HFF-Myc (cell line): ENCODE data around the gene HDAC4.

ENCODE experiments used
- DNase-seq: peaks from one replicate; pipeline ENCODE4 v3.0.0-alpha.2; 2011; ENCODE audit warnings: low read depth; ENCODE audit errors: extremely low read depth
- H3K4me3 ChIP-seq: replicated peaks from 2 replicates; pipeline ENCODE4 v1.5.1; 2011; ENCODE audit warnings: low read depth, mild to moderate bottlenecking, control low read depth, low read length
- CTCF ChIP-seq: IDR thresholded peaks from 2 replicates; pipeline ENCODE4 v1.5.1; 2012; ENCODE audit warnings: mild to moderate bottlenecking, low read depth, low read length, control low read depth; ENCODE audit errors: missing control alignments

The HDAC4 gene

GRCh38 chr2:239110595-239111048 lies 290.2 kb downstream of the HDAC4 start:
- H3K4me3 ChIP-seq = no peak overlapping the region
- DNase-seq = no peak
- TF ChIP-seq CTCF = no peak

- TF ChIP-seq CTCF = no peak
- H3K4me3 ChIP-seq = no peak overlapping the region
These were observed 290.8 kb downstream of the HDAC4 start for GRCh38 chr2:239109928-239110545.

GRCh38 chr2:239109041-239109927 lies 291.5 kb downstream of the HDAC4 start:
- no peak for TF ChIP-seq CTCF
- DNase-seq = no peak
- no peak overlapping the region for H3K4me3 ChIP-seq

More at GRCh38 chr2:239109928-239110545, 290.8 kb downstream of the HDAC4 start:
- DNase-seq = no peak

- no peak for TF ChIP-seq CTCF
- DNase-seq = no peak
- no peak overlapping the region for H3K4me3 ChIP-seq
These were observed 292.4 kb downstream of the HDAC4 start for GRCh38 chr2:239108459-239108858.

- TF ChIP-seq CTCF = no peak
- no peak for DNase-seq
These were observed 292.9 kb downstream of the HDAC4 start for GRCh38 chr2:239107936-239108335.

GRCh38 chr2:239106966-239107365 lies 293.9 kb downstream of the HDAC4 start:
- no peak for DNase-seq
- no peak for TF ChIP-seq CTCF

More at GRCh38 chr2:239107936-239108335, 292.9 kb downstream of the HDAC4 start:
- H3K4me3 ChIP-seq = no peak overlapping the region

More at GRCh38 chr2:239106966-239107365, 293.9 kb downstream of the HDAC4 start:
- no peak overlapping the region for H3K4me3 ChIP-seq
